Stimulated activated CD4-positive, alpha-beta T cell treated with anti-CD3 and anti-CD28 coated beads, Interleukin-1b, Interleukin-23, amount 100 ng/mL, for 1 hour (primary cell): ENCODE measurements around the gene FZR1.
"Not testable (repeated sequence)": the region's sequence is repeated elsewhere in the genome, so short reads cannot be mapped to it uniquely, and the experiment has no call there.

Experiments used
- DNase-seq, 2 donors: peaks; one replicate each; pipeline ENCODE4 v3.0.0-alpha.2; 2020; ENCODE audit warnings: low read depth in 2 of 2

FZR1 gene

GRCh38 chr19:3514930-3515329 is 8.8 kb downstream of the FZR1 start:
- DNase-seq = no peak

GRCh38 chr19:3515891-3516422 is 9.8 kb downstream of the FZR1 start:
- DNase-seq = no peak

GRCh38 chr19:3516675-3517207 is 10.6 kb downstream of the FZR1 start:
- DNase-seq = no peak

GRCh38 chr19:3517638-3518037 is 11.5 kb downstream of the FZR1 start:
- no peak for DNase-seq

GRCh38 chr19:3518255-3518654 is 12.1 kb downstream of the FZR1 start:
- no peak for DNase-seq

GRCh38 chr19:3518659-3519058 is 12.5 kb downstream of the FZR1 start:
- DNase-seq = no peak

- DNase-seq = no peak
Measured at GRCh38 chr19:3519126-3519525, 13.0 kb downstream of the FZR1 start.

- DNase-seq = no peak
Measured at GRCh38 chr19:3520166-3521103, 14.3 kb downstream of the FZR1 start.

- DNase-seq = no peak
Measured at GRCh38 chr19:3521104-3521445, 15.0 kb downstream of the FZR1 start.

GRCh38 chr19:3522421-3523360 is 16.6 kb downstream of the FZR1 start:
- no peak for DNase-seq

GRCh38 chr19:3523361-3524077 is 17.4 kb downstream of the FZR1 start:
- no peak for DNase-seq

GRCh38 chr19:3524078-3524842 is 18.1 kb downstream of the FZR1 start:
- DNase-seq = no peak

- no peak for DNase-seq
Measured at GRCh38 chr19:3524904-3525451, 18.9 kb downstream of the FZR1 start.

- no peak for DNase-seq
Measured at GRCh38 chr19:3526507-3527237, 20.6 kb downstream of the FZR1 start.

GRCh38 chr19:3527238-3527910 is 21.3 kb downstream of the FZR1 start:
- DNase-seq = no peak

- DNase-seq = no peak
Measured at GRCh38 chr19:3528080-3528479, 22.0 kb downstream of the FZR1 start.

- DNase-seq = no peak
Measured at GRCh38 chr19:3528539-3529211, 22.6 kb downstream of the FZR1 start.

GRCh38 chr19:3529299-3529698 is 23.2 kb downstream of the FZR1 start:
- DNase-seq = not testable (repeated sequence)

GRCh38 chr19:3530389-3530788 is 24.3 kb downstream of the FZR1 start:
- DNase-seq = no peak
